Choroid plexus epithelial cell (primary cell): ENCODE data around the gene DDX10.

Experiments
- DNase-seq: peaks from one replicate; pipeline ENCODE4 v3.0.0-alpha.2; 2010; ENCODE audit warnings: low read depth
- H3K4me3 ChIP-seq: 2 replicates; pipeline ENCODE4 v1.5.1; 2011; ENCODE audit warnings: low read depth, mild to moderate bottlenecking, control low read depth, low read length, moderate library complexity
- TF ChIP-seq, protein P1 (sequence below): conservative IDR thresholded peaks from 2 replicates; pipeline ENCODE4 v1.5.1; 2011; ENCODE audit warnings: low read depth, mild to moderate bottlenecking, control low read depth, inconsistent platforms, low read length, moderate library complexity

Gene DDX10

DNA sequence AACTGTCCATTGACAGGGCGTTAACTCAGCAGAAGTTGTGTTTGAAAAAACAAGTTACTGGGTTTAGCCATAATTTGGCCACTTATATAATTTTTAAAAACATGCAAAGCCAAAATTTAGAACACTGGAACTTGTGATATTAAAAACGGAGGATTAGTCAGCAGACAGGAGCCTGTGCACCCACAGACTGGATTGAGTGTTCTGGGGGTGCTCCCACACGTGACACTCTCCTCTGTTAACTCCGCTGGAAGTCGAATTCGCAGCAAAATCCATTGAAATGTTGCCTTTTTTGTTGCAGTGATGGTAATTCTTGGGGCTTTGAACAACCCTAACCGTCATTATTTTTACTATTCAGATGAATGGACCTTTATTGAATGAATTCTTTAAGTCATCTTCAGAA is 269.8 kb downstream of the DDX10 start:
- no peak overlapping the region for H3K4me3 ChIP-seq
- DNase-seq = no peak
- TF ChIP-seq, protein P1, sequence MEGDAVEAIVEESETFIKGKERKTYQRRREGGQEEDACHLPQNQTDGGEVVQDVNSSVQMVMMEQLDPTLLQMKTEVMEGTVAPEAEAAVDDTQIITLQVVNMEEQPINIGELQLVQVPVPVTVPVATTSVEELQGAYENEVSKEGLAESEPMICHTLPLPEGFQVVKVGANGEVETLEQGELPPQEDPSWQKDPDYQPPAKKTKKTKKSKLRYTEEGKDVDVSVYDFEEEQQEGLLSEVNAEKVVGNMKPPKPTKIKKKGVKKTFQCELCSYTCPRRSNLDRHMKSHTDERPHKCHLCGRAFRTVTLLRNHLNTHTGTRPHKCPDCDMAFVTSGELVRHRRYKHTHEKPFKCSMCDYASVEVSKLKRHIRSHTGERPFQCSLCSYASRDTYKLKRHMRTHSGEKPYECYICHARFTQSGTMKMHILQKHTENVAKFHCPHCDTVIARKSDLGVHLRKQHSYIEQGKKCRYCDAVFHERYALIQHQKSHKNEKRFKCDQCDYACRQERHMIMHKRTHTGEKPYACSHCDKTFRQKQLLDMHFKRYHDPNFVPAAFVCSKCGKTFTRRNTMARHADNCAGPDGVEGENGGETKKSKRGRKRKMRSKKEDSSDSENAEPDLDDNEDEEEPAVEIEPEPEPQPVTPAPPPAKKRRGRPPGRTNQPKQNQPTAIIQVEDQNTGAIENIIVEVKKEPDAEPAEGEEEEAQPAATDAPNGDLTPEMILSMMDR = no peak

DNA sequence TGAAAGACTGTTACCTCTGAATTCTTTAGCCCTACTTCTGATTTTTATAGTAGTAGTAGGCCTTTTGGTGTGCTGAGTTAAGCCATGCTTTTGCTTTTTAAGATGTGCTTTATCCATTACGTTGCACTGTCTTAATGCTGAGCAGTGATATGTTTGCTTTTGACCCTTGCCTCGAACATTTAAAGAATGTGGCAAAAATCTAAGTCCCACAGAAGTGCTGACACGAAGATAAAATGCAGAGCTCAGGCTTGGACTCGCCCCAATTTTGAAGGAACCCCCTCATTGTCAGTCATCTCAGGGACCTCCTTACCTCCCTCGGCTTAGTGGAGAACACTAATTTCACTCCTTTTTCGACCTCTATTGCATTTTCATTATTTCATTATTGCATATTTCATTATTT is 272.9 kb downstream of the DDX10 start:
- DNase-seq = no peak
- no peak overlapping the region for H3K4me3 ChIP-seq
- TF ChIP-seq, protein P1 = no peak

DNA sequence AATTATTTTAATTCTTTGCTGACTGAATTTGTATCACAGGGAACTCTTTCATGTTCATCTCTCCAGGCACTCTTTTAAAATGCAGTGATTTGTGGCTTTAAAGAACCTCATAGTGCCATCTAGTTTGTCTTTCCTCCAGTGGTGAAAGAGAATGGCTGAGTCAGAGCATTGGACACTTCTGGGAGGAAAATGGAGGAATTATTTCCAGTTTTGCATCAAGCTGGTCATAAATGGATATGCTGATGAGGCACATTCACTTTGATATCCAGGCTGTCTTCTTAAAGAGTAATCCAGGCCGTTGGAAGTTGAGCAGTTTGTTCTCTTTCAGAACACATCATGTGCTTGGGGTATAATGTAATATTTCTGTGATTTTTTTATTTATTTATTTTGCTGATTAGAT is 273.7 kb downstream of the DDX10 start:
- no peak for DNase-seq
- H3K4me3 ChIP-seq = no peak overlapping the region

DNA sequence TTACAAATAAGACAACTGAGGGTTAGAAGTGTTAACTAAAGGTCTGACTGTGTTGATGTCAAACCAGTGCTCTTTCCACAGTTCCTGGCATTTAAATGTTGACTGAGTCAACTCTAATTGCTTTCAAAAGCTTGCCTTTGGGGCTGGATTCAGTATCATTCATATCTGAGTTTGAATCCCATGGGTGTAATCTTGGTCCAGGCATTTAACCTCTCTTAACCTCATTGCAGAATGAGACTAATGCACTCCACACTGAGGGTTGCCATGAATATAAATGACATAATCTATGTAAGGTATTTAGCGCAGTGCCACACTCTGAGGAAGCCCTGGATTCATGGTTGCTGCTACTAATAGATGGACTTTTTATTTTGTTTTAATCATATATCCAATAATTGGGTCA is 274.3 kb downstream of the DDX10 start:
- no peak overlapping the region for H3K4me3 ChIP-seq
- no peak for DNase-seq
- TF ChIP-seq, protein P1 = no peak

More for the DNA sequence above, 273.7 kb downstream of the DDX10 start:
- TF ChIP-seq, protein P1 = no peak

DNA sequence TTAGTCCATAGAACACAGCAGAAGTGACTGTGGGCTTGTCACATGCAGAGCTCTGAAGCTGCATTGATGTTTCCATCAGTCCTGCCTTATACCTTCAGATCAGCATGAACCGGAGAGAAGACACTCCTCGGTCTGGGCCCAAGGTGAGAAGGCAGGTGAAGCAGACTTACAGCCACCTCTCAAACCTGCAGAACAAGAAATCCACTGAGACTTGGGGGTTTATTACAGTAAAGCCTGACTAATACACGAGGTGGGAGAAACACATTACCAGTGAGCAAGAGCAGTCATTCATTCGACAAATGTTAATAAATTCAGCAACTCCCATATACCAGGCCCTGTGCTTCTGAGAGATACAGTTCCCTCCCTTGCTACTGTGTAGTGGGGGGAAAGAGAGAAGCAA is 279.0 kb downstream of the DDX10 start:
- TF ChIP-seq, protein P1 = no peak
- H3K4me3 ChIP-seq = no peak overlapping the region
- no peak for DNase-seq

DNA sequence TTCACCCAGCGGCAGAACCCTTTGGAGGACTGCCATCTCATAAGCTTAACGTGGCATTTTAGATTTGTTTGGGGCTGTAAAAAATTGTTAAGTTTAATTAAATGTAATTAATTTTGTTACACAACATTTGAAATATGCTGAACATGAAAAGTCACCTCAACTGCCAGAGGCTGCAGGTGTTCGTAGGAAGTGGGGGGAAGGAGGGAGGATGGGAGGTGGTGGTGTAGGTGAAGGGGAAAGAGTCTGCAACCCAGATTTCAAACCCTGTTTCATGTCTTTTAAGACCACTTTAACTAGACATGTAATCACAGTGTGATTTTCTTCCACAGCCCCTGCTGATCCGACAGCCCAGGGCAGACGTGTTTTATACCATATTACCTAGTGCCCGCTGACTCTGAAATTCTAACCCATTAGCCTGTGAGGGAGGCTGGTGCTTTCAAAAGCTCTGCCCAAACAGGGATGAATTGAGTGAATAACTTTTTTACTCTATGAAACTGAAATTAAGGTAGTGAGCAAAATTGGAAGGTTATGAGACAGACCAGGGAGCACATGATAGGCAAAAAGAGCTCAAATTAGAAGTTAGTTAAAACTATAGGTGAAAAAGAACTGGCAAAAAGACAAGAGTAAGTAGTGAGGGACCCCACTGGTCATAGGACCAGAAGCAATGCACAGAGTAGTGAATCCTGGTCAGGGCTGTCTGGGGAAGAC is 279.8 kb downstream of the DDX10 start:
- no peak overlapping the region for H3K4me3 ChIP-seq
- no peak for DNase-seq
- TF ChIP-seq, protein P1 = no peak

DNA sequence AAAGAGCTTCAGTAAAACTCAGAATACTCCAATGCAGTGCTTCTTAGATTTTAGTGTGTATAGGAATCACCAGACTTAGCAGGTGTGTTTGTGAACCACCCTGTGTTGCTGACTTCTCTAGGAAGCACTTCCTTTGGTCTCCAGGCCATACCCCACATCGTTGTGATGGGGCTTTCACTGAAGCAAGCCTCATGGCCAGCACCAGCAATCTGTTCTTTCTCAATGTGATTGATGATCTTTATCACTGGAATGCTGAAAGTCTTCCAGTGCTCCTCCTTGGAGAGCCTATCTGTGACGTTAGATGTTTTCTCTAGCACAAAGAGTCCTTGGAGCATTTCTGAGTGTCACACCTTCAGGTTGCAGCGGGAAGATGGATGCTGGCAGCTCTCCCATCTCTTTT is 280.5 kb downstream of the DDX10 start:
- no peak overlapping the region for H3K4me3 ChIP-seq
- no peak for DNase-seq
- TF ChIP-seq, protein P1 = no peak
